GM18951 (cell line): ENCODE measurements around the gene UGT1A3.

Source experiments
- POLR2A ChIP-seq: IDR thresholded peaks from 4 replicates; pipeline ENCODE4 v1.6.1; 2011; ENCODE audit warnings: mild to moderate bottlenecking; ENCODE audit not compliant: insufficient read length, insufficient read depth; ENCODE audit errors: extremely low read depth
- in situ Hi-C: fragments of 300-500 bp; cut with MboI; formaldehyde crosslinking; loops from one replicate; pipeline ENCODE4 v1.12.0; 2022; ENCODE audit warnings: low sequenced_read_pairs, mixed read lengths, inconsistent platforms; ENCODE audit not compliant: unreplicated experiment

The UGT1A3 gene

GRCh38 chr2:233814056-233814835 lies 85.4 kb downstream of the UGT1A3 start:
- TF ChIP-seq POLR2A, result no peak
- in situ Hi-C loops, result no loop called here

- in situ Hi-C loops, result no loop called here
Measured at GRCh38 chr2:233815861-233816260, 87.0 kb downstream of the UGT1A3 start.

GRCh38 chr2:233816334-233816733 lies 87.5 kb downstream of the UGT1A3 start:
- TF ChIP-seq POLR2A, result no peak

More at GRCh38 chr2:233815861-233816260, 87.0 kb downstream of the UGT1A3 start:
- TF ChIP-seq POLR2A, result no peak

GRCh38 chr2:233816771-233817170 lies 87.9 kb downstream of the UGT1A3 start:
- TF ChIP-seq POLR2A, result no peak
- in situ Hi-C loops, result no loop called here

More at GRCh38 chr2:233816334-233816733, 87.5 kb downstream of the UGT1A3 start:
- in situ Hi-C loops, result no loop called here

DNA sequence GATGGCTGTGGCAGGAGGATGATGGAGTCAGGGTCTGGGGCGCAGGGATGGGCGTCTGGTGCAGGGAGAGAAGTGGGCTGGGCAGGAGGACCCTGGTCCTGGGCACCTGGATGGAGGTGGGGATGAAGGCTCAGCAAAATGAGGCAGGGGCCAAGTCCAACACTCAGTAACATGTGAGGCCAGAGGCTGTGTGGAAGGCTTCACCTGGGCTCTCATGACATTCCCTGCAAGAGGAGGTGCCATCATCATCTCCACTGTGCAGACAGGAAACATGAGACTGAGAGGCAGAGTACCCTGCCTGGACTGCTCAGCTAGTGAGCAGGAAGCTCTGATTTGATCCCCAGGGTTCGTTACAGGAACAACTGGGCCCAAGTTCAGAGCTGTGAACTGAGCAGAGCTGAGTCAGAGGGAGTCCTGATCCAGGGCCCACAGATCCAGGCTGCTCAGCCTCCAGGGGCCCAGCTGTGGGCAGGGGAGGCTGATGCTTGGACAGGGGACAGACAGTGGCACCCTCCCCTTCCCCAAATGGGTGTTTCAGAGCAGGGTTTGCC lies 88.6 kb downstream of the UGT1A3 start:
- in situ Hi-C loops, result no loop called here

DNA sequence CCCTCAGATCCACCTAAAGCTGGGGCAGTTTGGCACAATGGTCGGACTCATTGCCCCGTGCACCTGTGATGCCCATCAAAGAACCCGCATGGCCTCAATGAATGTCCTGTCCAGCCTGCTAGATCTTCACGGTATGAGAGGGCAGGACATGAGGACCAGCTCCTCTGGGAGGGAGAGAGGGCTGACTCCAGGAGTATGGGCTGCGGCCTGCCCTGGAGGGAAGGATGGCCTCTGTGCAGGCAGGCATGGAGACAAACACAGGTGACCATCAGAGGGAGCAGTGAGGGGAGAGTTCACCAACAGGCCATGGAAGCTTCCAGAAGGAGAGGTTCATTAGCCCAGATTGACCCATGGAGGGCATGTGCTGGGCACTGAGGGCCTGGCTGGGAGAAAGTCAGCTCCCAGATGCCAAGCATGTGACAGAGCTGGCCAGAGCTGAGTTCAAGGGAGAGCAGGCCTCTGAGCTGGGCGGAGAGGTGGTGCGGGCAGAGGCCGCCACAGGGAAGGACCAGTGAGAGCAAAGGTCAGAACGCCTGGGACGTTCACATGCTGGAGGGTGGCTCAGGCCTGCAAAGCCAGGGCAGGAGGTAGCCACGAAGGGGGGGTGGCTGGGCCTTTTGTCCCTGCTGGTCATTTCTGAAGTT lies 89.3 kb downstream of the UGT1A3 start:
- in situ Hi-C loops, result no loop called here

More for the DNA sequence above, 88.6 kb downstream of the UGT1A3 start:
- no peak for TF ChIP-seq POLR2A

DNA sequence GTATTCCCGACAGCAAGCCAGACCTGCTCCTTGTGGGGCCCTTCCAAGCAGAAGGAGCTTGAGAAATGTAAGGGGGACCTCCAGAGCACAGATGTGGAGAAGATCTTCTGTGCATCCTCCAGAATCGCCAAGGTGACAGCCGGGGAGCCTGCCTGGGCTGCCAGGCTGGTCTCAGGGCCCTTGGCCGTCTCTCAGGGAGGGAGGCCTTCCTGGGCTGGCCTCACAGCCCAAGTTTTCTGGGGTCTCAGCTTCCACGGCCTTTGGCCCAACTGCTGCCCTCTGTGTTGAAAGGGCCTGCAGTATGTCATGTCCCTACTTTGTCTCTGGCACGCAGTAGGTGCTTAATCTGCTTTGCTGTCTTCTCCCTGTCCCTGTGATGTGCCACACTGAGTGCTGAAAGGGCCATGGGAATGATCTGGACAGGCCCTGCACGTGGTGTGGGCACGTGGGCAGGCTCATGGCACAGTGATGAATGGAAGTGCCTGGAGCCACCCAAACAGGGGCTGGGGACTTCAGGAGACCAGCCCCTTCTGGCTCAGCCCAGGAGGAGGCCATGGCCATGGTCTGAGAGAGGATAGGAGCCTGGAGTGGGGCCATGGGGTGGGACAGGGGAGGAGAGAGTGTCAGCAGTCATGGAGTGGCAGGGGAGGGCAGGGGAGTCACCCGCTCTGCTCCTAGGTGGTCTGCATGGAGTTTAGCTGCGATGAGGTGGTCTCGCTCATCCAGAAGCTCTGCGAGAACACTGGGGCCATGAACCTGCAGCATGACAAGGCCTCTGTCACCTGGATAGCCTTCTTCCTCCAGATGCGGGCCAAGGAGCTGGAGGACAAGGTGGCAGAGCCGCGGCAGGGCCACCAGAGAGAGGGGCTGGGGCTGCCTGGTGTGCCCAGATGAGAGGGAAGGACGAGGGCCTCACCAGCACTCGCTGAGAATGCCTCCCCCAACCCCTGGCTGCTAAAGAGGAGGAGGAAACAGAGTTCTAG lies 90.1 kb downstream of the UGT1A3 start:
- TF ChIP-seq POLR2A, result no peak
- in situ Hi-C loops, result no loop called here

More for the DNA sequence above, 89.3 kb downstream of the UGT1A3 start:
- TF ChIP-seq POLR2A, result no peak

- TF ChIP-seq POLR2A, result no peak
- in situ Hi-C loops, result no loop called here
Measured at GRCh38 chr2:233819884-233820773, 91.3 kb downstream of the UGT1A3 start.

DNA sequence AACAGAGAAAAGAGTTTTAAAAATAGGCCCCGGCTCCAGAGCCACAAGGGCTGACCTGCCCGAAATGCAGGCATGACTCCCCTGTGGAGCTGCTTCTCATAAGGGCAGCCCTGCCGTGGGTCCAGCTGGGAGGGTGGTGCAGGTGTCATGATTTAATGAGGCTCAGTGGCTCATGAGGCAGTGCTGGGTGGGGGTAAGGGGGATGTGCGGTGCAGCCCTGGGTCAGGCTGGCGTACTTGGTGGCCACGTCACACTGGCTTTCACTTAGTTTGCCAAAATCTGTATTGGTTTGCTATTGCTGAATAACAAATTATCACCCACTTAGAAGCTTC lies 91.9 kb downstream of the UGT1A3 start:
- no peak for TF ChIP-seq POLR2A
- in situ Hi-C loops, result no loop called here

GRCh38 chr2:233821196-233821595 lies 92.4 kb downstream of the UGT1A3 start:
- in situ Hi-C loops, result no loop called here
- TF ChIP-seq POLR2A, result no peak

DNA sequence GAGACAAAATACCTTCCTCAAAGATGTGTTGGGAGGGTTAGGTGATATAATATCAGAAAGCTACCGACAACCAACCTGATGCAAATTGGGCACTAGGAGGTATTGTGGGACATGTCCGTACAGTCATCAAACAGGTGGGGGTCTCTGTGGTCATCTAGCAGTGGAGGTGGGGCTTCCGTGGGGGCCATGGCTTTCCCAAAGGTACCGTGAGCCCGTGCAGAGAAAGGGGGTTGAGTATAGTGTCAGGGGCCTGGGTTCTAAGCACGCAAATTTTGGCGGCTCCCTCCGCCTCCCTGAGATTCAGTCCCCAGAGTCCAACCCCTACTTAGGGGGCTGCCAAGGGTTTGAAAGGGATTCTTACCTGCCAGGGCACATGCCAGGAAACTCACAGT lies 92.9 kb downstream of the UGT1A3 start:
- in situ Hi-C loops, result no loop called here
- no peak for TF ChIP-seq POLR2A
